Urinary bladder (tissue), 4 donors: ENCODE data around the gene CHST8. TPM values are rescaled to one million over a fixed set of nuclear protein-coding genes. Genes with fewer than 3 reads are reported as not detected.

ENCODE experiments used
- DNase-seq: peaks from one replicate; pipeline ENCODE4 v3.0.0-alpha.2; 2015; ENCODE audit errors: extremely low spot score
- H3K27ac ChIP-seq: one replicate; pipeline ENCODE4 v1.5.1; 2013; ENCODE audit warnings: low read depth, mild to moderate bottlenecking, moderate library complexity
- H3K36me3 ChIP-seq: one replicate; pipeline ENCODE4 v1.6.1; 2013; ENCODE audit warnings: mild to moderate bottlenecking, moderate library complexity; ENCODE audit not compliant: insufficient read depth
- H3K4me1 ChIP-seq: one replicate; pipeline ENCODE4 v1.6.1; 2013; ENCODE audit warnings: mild to moderate bottlenecking, moderate library complexity; ENCODE audit not compliant: insufficient read depth
- H3K4me3 ChIP-seq: one replicate; pipeline ENCODE4 v1.5.1; 2013; ENCODE audit warnings: low read depth, low read length
- WGBS: extraction: QIAGEN DNeasy Blood & Tissue Kit; methylation state at CpG from one replicate; pipeline ENCODE4 v1.1.7; 2013; 5-methylcytosine and 5-hydroxymethylcytosine counted together
- polyA plus RNA-seq: library from polyadenylated mRNA; stranded (reverse); fragments of 200-250 nt; gene quantifications from one replicate; pipeline ENCODE4 v1.2.3, GENCODE V29; 2013
- total RNA-seq: library from RNA; depleted of rRNA; stranded (reverse); fragments of >200 nt; gene quantifications from one replicate; pipeline ENCODE4 v1.2.3, GENCODE V29; 2014
- donor health status: healthy with polysubstance abuse.
- donor health status: healthy.

The CHST8 gene
- total and polyA plus RNA-seq, 2 donors: 0.69 to 0.73 TPM

DNA sequence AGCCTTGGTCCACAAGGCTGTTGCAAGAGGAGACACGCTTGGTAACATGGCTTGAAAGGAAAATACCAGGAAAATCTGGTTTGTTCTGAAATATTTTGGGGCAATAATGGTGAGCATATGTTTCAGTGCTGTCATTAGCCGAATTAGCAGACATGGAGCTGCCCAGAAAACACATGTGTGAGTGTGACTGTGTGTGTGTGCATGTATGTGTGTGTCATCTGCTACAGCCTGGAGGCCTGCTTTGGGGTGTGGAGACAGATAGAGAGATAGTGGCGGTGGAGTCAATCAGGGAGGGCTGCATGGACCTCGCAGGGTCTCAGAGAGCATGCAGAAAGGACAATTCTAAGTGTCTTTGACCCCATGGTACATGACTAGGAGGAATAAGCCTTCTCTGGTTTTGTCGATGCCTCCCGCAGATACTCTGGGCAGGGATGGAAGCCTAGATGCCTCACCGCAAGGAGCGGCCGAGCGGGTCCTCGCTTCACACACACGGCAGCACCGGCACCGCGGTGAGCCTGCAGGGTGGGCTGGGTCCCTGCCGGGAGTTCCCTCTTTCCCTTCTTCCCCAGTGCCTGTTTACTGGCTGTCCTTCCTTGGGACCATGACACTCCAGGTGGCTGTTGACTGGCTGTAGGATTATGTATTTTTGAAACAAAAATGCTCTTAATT is 178.4 kb downstream of the CHST8 start:
- DNase-seq: no peak
- WGBS: 84% methylated on average over 16 of the region's 16 CpGs
- peaks cover 2% of the 10 kb centered on the region for H3K4me1 ChIP-seq
- H3K36me3 ChIP-seq: no peaks in the 10 kb centered on the region
- H3K27ac ChIP-seq: no peak overlapping the region
- H3K4me3 ChIP-seq: no peak overlapping the region

GRCh38 chr19:33801411-33801810 is 179.7 kb downstream of the CHST8 start:
- Histone ChIP-seq H3K4me1 (peaks cover 2% of the 10 kb centered on the region), H3K36me3 (no peaks in the 10 kb centered on the region), H3K4me3 (no peak overlapping the region), H3K27ac (no peak overlapping the region)
- 91% methylated on average over 5 of the region's 5 CpGs for WGBS
- no peak for DNase-seq

DNA sequence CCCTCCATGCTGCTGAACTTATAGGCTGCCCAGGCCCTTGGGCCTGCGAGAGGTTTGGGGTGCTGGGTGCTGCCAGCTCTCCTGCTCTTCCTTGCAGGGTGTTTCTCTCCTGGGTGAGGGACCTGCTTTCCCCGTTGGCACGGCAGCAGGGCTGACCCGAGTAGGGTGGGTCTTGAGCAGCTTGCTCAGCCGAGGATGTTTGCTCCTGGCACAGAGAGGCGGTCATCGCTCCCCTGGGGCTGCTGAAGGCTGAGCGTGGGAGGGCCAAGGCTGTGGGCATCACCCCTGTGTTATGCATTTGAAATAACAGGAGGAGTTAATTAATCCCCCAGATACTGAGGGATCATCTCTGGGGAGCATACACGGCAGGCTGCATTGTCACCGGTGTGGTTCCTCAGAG is 180.2 kb downstream of the CHST8 start:
- no peak for DNase-seq
- peaks cover 2% of the 10 kb centered on the region for H3K4me1 ChIP-seq
- WGBS: 75% methylated on average over 10 of the region's 10 CpGs
- no peak overlapping the region for H3K4me3 ChIP-seq
- no peak overlapping the region for H3K27ac ChIP-seq
- no peaks in the 10 kb centered on the region for H3K36me3 ChIP-seq

- no peaks in the 10 kb centered on the region for H3K36me3 ChIP-seq
- H3K27ac ChIP-seq: no peak overlapping the region
- H3K4me3 ChIP-seq: no peak overlapping the region
- WGBS: 93% methylated on average over 1 of the region's 1 CpG
- peaks cover 2% of the 10 kb centered on the region for H3K4me1 ChIP-seq
- no peak for DNase-seq
Measured at GRCh38 chr19:33802801-33803200, 181.0 kb downstream of the CHST8 start.

- no peaks in the 10 kb centered on the region for H3K4me1 ChIP-seq
- 83% methylated on average over 9 of the region's 9 CpGs for WGBS
- no peak overlapping the region for H3K4me3 ChIP-seq
- DNase-seq: no peak
- H3K27ac ChIP-seq: no peak overlapping the region
- no peaks in the 10 kb centered on the region for H3K36me3 ChIP-seq
Measured at GRCh38 chr19:33803383-33803782, 181.6 kb downstream of the CHST8 start.

DNA sequence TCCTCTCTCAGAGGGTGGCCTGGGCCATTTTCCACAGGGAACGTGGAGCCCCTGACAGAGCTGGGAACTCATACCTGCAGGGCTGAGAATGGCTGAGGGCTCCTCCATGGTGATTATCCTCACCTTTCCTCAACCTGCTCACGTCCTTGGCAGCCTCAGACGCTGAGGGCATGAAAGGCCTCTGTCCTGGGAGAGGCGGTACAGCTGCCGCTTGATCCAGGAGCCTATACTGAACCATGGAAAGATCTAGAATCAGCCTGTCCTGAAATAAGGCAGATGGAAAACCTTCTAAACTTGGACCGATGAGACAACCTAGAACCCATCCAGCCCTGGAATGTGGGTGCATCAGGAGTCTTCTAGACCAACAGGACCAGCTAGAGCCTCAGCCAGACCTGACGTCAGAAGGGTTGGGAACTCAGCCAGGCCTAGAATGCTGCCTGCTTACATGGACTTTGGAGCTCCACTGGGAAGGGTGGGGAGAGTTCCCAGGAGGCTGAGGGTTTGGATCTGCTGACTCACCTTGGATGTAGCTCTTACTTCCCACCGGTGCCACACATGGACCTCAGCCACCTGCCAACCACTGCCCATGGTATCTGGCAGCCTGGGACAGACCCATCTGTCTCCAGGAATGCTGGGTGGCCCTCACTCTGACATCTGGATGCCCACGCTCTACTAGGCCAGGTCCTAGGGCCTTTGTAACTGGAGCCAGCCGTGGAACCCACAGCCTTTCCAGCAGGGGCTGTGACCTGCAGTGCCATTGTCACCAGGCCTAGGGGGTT is 182.5 kb downstream of the CHST8 start:
- H3K36me3 ChIP-seq: no peaks in the 10 kb centered on the region
- 67% methylated on average over 10 of the region's 10 CpGs for WGBS
- DNase-seq: no peak
- H3K27ac ChIP-seq: no peak overlapping the region
- no peak overlapping the region for H3K4me3 ChIP-seq
- H3K4me1 ChIP-seq: no peaks in the 10 kb centered on the region

DNA sequence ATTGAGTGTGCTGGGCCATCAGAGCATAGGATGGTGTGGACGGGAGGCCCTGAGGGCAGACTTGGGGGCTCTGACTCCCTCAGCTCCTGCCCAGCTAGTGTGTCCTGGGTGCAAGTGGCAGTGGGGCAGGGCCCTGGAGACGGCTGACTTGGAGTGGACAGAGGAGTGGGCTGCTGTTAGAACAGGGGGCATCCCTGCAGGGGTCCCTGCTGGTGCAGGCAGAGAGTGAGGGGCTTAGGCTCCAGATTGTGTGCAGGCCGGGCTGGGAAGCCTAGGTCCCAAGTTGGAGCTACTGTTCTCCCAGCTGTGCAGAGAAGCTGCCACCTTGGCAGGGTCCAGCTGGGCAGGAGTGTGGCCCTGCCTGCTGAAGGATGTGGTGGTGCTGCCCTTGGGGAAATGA is 183.6 kb downstream of the CHST8 start:
- Histone ChIP-seq H3K27ac (no peak overlapping the region), H3K4me3 (no peak overlapping the region), H3K36me3 (no peaks in the 10 kb centered on the region), H3K4me1 (no peaks in the 10 kb centered on the region)
- WGBS: 80% methylated on average over 3 of the region's 3 CpGs
- no peak for DNase-seq

- no peak for DNase-seq
- H3K4me1 ChIP-seq: no peaks in the 10 kb centered on the region
- H3K27ac ChIP-seq: no peak overlapping the region
- H3K4me3 ChIP-seq: no peak overlapping the region
- 83% methylated on average over 9 of the region's 9 CpGs for WGBS
- H3K36me3 ChIP-seq: no peaks in the 10 kb centered on the region
Measured at GRCh38 chr19:33805840-33806433, 184.2 kb downstream of the CHST8 start.

GRCh38 chr19:33806434-33806881 is 184.7 kb downstream of the CHST8 start:
- no peak overlapping the region for H3K27ac ChIP-seq
- no peaks in the 10 kb centered on the region for H3K36me3 ChIP-seq
- H3K4me1 ChIP-seq: no peaks in the 10 kb centered on the region
- WGBS: 65% methylated on average over 8 of the region's 8 CpGs
- DNase-seq: no peak
- no peak overlapping the region for H3K4me3 ChIP-seq

DNA sequence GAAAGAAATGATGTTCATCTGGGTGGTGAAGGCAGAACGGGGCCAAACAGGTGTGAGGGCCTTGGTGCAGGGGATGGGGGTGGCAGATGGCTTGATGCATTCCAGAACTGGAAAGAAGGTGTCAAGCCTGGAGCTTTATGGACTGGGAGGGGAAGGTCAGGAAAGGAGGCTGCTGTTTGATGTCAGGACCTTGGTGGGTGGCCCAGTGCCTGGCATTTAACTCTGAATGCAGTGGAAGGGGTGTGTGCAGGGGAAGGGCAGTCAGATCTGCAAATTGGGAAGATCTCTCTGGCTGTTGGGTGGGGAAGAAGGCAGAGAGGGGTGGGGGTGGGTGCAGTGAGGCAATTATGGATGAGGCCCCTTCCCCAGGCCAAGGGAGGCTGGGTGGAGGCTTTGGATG is 186.6 kb downstream of the CHST8 start:
- DNase-seq: no peak
- Histone ChIP-seq H3K36me3 (peaks cover 2% of the 10 kb centered on the region), H3K4me1 (no peaks in the 10 kb centered on the region), H3K27ac (no peak overlapping the region), H3K4me3 (no peak overlapping the region)
- 63% methylated on average over 1 of the region's 1 CpG for WGBS

DNA sequence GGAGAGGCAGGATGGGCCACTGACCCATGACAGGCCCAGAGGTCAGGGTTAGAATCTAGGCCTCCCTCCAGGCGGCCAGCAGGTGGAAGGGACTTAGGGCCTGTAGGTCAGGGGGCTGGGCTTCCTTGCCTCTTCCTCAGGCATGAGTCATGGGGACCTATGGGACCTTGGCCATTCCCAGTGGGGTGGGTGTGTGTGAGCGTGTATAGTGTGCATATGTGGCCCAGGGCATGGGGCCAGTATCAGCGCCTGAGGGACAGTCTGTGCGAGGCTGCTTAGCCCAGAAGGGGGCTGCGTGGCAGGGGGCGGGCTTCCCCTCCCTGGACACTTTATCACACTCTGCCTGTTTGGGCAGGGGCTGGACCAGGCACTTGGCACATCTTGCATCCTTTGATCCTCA is 188.2 kb downstream of the CHST8 start:
- Histone ChIP-seq H3K27ac (no peak overlapping the region), H3K4me1 (no peaks in the 10 kb centered on the region), H3K36me3 (peaks cover 2% of the 10 kb centered on the region), H3K4me3 (no peak overlapping the region)
- no peak for DNase-seq
- 79% methylated on average over 6 of the region's 6 CpGs for WGBS

- peaks cover 2% of the 10 kb centered on the region for H3K36me3 ChIP-seq
- 96% methylated on average over 11 of the region's 11 CpGs for WGBS
- H3K4me1 ChIP-seq: no peaks in the 10 kb centered on the region
- no peak for DNase-seq
- H3K4me3 ChIP-seq: no peak overlapping the region
- H3K27ac ChIP-seq: no peak overlapping the region
Measured at GRCh38 chr19:33810821-33811220, 189.1 kb downstream of the CHST8 start.

- 94% methylated on average over 41 of the region's 41 CpGs for WGBS
- Histone ChIP-seq H3K4me3 (no peak overlapping the region), H3K27ac (no peak overlapping the region), H3K36me3 (peaks cover 2% of the 10 kb centered on the region), H3K4me1 (no peaks in the 10 kb centered on the region)
- no peak for DNase-seq
Measured at GRCh38 chr19:33811246-33811645, 189.5 kb downstream of the CHST8 start.
